ENCODE data around the gene KDM2B.

GRCh38 chr12:121525411-121525810 is 55.4 kb downstream of the KDM2B start:
- no peak for TF ChIP-seq CTCF (IDR thresholded peaks at IDR 0.05; ENCODE audit: control extremely low read depth in 1 of 3, insufficient read depth in 1 of 3, low read depth in 1 of 3, low read length in 3 of 3)
- no peak for TF ChIP-seq CBX5 (IDR thresholded peaks at IDR 0.05; ENCODE audit: low read depth, low read length)
- TF ChIP-seq RXRA (IDR thresholded peaks at IDR 0.05; ENCODE audit: insufficient read depth, low read depth, low read length), result no peak
- no peak for TF ChIP-seq SUZ12 (IDR thresholded peaks at IDR 0.05; ENCODE audit: low read length)
- TF ChIP-seq SAP30 (IDR thresholded peaks at IDR 0.05; ENCODE audit: insufficient read depth, insufficient replicate concordance, low read length), result no peak
- no peak for TF ChIP-seq MAFK (IDR thresholded peaks at IDR 0.05; ENCODE audit: low read depth, low read length)
- TF ChIP-seq EZH2 (IDR thresholded peaks at IDR 0.05; ENCODE audit: low read depth, low read length, severe bottlenecking), result no peak
- no peak for TF ChIP-seq POLR2A (IDR thresholded peaks at IDR 0.05; ENCODE audit: control extremely low read depth in 1 of 2, low read depth in 2 of 2, low read length in 2 of 2)
- TF ChIP-seq USF2 (IDR thresholded peaks at IDR 0.05; ENCODE audit: low read length), result no peak
